Measurements from ENCODE around the gene PRCC. TPM values are rescaled to one million over a fixed set of nuclear protein-coding genes. Genes with fewer than 3 reads are reported as not detected.
A peak's percentile ranks its signal among the peaks of the same experiment; 100 is the strongest.

PRCC gene
- total RNA-seq, 4 donors from 2014 or later = 33.4 to 41.0 (median 33.9) TPM

DNA sequence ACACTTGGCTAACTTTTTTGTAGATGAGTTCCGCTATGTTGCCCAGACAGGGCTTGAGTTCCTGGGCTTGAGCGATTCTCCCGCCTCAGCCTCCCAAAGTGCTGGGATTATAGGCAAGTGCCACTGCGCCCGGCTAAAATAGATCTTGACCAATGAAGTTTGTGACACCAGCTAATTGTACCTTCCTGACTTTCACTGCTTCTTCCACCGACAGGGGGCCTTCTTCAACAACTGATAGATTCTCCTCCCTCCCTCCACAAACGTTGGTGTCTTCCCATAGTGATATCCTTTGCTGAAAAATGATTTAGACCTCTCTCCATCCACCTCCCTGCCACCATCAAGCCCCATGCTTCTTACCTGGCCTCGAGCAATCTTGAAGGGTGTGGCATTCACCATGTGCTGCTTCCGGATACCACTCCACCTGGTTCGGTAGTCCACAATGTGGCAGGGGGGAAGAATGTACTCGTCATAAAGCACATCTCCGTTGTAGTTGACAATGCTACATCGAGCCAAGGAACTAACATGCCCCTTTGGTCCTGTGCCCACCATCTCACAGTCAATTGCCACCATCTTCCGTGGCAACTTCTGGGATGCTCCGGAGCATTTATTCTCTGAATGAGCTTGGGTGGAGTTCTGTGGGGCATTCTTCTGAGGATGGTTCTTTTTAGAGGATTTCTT, 40.6 kb upstream of the PRCC start:
- no peak for ATAC-seq
- no peaks in the 10 kb centered on the region for H3K9me3 ChIP-seq
- H3K4me1 ChIP-seq = peaks cover 15 to 59% (median 36%) of the 10 kb centered on the region in 3 donors
- TF ChIP-seq POLR2A (IDR thresholded peaks at IDR 0.05) (no peak), EP300 (IDR thresholded peaks at IDR 0.05) (no peak)
- TF ChIP-seq, protein P1, sequence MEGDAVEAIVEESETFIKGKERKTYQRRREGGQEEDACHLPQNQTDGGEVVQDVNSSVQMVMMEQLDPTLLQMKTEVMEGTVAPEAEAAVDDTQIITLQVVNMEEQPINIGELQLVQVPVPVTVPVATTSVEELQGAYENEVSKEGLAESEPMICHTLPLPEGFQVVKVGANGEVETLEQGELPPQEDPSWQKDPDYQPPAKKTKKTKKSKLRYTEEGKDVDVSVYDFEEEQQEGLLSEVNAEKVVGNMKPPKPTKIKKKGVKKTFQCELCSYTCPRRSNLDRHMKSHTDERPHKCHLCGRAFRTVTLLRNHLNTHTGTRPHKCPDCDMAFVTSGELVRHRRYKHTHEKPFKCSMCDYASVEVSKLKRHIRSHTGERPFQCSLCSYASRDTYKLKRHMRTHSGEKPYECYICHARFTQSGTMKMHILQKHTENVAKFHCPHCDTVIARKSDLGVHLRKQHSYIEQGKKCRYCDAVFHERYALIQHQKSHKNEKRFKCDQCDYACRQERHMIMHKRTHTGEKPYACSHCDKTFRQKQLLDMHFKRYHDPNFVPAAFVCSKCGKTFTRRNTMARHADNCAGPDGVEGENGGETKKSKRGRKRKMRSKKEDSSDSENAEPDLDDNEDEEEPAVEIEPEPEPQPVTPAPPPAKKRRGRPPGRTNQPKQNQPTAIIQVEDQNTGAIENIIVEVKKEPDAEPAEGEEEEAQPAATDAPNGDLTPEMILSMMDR (IDR thresholded peaks at IDR 0.05) = peak in 3 of 4 experiments; percentile 34 to 50 (median 38)
- H3K27ac ChIP-seq = peak overlapping the region in 1 of 4 donors; percentile 98
- peak overlapping the region in 1 of 2 donors; percentile 85 for H3K4me3 ChIP-seq
- WGBS, 2 donors (ENCODE audit: low coverage in 1 of 2) = 25 to 50% methylated on average over 6 to 11 of the region's 15 CpGs
- H3K36me3 ChIP-seq = peaks cover 0 to 34% of the 10 kb centered on the region in 2 donors
- no peaks in the 10 kb centered on the region for H3K27me3 ChIP-seq

DNA sequence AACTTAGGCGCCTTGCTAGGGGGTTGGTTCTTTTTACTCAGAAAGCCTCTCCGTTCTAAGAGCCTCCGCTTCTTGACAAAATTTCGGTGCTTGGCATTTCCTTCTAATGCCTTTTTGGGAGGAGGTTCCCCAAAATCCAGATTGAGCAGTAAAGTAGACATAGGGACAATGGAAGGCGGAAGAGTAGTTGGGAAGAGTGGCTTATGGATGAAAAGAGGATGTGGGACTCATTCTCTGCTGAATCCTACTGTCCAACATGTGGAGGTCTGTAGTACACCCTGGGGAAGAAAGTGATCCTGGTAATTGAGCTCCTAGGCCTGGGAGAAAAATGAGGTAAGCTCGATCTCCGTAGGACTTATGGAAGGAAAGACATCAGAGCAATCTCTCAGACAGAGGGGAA, 39.8 kb upstream of the PRCC start:
- peak overlapping the region; percentile 85 to 87 for H3K4me3 ChIP-seq
- peaks cover 0 to 34% of the 10 kb centered on the region in 2 donors for H3K36me3 ChIP-seq
- 13% methylated on average over 3 of the region's 7 CpGs for WGBS, 2 donors (ENCODE audit: low coverage in 1 of 2)
- H3K9me3 ChIP-seq = no peaks in the 10 kb centered on the region
- no peak for ATAC-seq
- no peak for TF ChIP-seq EP300 (IDR thresholded peaks at IDR 0.05)
- H3K4me1 ChIP-seq = peaks cover 15 to 59% (median 36%) of the 10 kb centered on the region in 3 donors
- H3K27me3 ChIP-seq = no peaks in the 10 kb centered on the region
- H3K27ac ChIP-seq = peak overlapping the region; percentile 98 to 99 (median 98)

DNA sequence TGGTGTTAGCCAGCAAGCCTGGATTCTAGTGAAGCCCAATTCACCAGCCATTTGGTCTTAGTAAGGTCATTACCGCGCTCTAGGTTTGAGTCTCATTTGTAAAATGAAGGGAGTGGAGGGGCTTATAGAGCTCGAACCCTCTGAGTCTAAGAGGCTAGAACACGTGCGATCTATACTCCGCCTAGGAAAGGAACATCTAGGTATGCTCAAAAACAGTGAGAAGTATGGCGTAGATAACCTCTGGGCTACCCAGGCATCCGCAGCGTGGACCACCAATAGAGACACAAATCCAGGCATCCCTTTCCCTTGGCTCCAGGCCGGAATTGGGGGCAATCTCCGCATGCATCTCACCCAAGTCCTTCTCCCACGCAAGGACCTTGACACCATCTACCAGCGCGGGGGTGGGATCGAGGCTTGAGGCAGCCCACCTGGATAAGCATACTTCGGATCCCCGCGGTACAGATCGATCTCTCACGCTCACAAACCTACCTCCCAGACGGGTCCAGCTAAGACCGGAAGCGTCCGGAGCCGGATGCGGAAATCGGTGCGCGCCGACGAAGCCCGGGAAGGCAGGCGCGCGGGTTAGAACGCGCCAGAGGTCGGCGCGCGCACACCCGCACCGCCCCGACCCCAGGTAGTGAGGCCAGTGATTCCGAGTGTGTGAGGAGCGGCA, 39.3 kb upstream of the PRCC start, which contains the start of gene METTL25B:
Gene METTL25B, plus strand, starts transcription at position 544 of the 673 bp plus-strand sequence. CDS start 636 bp downstream, outside the sequence.
- 0% methylated on average over 4 to 5 of the region's 46 CpGs for WGBS, 2 donors (ENCODE audit: low coverage in 1 of 2)
- Histone ChIP-seq H3K36me3 (peaks cover 0 to 34% of the 10 kb centered on the region in 2 donors), H3K4me1 (peaks cover 15 to 59% (median 36%) of the 10 kb centered on the region in 3 donors), H3K9me3 (no peaks in the 10 kb centered on the region), H3K27me3 (no peaks in the 10 kb centered on the region), H3K27ac (peak within 1 kb of the TSS; percentile 98 to 99 (median 98)), H3K4me3 (peak within 1 kb of the TSS; percentile 85 to 87)
- peak; percentile 84 for ATAC-seq
- peak; percentile 6 to 20 for TF ChIP-seq POLR2A (IDR thresholded peaks at IDR 0.05)
- TF ChIP-seq, protein P1 (IDR thresholded peaks at IDR 0.05) = peak in 1 of 4 experiments; percentile 2
- TF ChIP-seq EP300 (IDR thresholded peaks at IDR 0.05) = no peak

DNA sequence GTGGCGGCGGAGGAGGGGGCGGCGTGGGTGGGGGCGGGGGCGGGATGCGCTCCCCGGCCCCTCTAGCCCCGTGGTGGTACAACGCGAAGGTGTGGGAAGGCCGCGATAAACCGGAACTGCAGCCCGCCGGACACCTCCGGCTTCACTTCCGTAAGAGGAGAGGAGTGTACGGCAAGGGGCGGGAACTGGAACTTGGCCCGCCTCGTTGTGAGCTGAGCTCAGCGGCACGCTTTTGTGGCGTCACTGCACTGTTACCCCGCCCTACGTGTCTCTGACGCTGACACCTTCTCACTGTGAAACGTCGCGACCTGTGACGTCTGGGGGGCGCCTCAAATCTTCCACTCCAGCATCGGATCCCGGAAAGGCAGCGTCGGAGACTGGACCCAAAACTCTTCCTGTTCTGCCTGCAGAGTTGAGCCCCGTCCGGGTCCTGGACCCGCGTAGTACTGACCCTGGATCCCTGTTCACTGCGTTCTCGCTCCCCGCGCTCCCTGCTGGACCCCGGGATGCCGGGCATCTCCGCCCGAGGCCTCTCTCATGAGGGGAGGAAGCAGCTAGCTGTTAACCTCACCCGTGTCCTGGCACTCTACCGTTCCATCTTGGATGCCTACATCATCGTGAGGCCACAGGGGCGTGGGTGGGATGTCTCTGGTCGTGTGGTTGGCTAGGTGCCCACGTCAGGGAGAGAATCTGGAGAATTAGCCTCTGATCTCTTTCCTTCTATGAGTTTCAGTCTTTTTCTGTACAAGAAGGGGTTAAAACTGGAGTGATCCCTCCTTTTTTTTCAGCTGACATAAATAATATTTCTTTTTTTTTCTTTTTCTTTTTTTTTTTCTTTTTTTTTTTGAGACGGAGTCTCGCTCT, 38.5 kb upstream of the PRCC start, which contains the start of gene ISG20L2:
Gene ISG20L2, minus strand, starts transcription at position 168 of the 864 bp plus-strand sequence. CDS start 1,114 bp downstream, outside the sequence.
- 0 to 5% methylated on average over 8 to 26 of the region's 57 CpGs for WGBS, 2 donors (ENCODE audit: low coverage in 1 of 2)
- TF ChIP-seq POLR2A (IDR thresholded peaks at IDR 0.05) (peak; percentile 40 to 66), POLR2AphosphoS5 (IDR thresholded peaks at IDR 0.05) (peak; percentile 76), EP300 (IDR thresholded peaks at IDR 0.05) (no peak)

DNA sequence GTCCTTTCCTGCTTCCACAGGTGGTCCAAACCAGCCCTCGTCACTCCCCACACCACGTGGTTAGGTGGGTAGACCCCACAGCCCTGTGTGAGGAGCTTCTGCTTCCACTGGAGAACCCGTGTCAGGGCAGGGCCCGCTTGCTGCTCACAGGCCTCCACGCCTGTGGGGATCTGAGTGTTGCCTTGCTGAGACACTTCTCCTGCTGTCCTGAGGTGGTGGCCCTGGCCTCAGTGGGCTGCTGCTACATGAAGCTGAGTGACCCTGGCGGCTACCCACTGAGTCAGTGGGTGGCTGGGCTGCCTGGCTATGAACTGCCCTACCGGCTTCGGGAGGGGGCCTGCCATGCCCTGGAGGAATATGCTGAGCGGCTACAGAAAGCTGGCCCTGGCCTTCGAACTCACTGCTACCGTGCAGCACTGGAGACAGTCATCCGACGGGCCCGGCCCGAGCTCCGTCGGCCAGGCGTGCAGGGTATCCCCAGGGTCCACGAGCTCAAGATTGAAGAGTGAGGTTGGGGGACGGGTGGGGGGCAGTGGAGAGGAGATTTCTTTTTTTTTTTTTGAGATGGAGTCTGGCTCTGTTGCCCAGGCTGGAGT, 33.2 kb upstream of the PRCC start:
- ATAC-seq = no peak
- WGBS, 2 donors (ENCODE audit: low coverage in 1 of 2) = 81% methylated on average over 4 of the region's 20 CpGs; no CpG with 5 or more reads in 1 of the 2 donors
- Histone ChIP-seq H3K27ac (no peak overlapping the region), H3K27me3 (no peaks in the 10 kb centered on the region), H3K9me3 (no peaks in the 10 kb centered on the region), H3K4me1 (peaks cover 0 to 16% (median 4%) of the 10 kb centered on the region in 3 donors), H3K36me3 (peaks cover 0 to 70% of the 10 kb centered on the region in 2 donors), H3K4me3 (no peak overlapping the region)
- TF ChIP-seq POLR2AphosphoS5 (IDR thresholded peaks at IDR 0.05) (no peak), EP300 (IDR thresholded peaks at IDR 0.05) (no peak), POLR2A (IDR thresholded peaks at IDR 0.05) (no peak)
- TF ChIP-seq, protein P1 (IDR thresholded peaks at IDR 0.05) = no peak

More for the DNA sequence above, 38.5 kb upstream of the PRCC start, which contains the start of gene ISG20L2:
- H3K9me3 ChIP-seq = no peaks in the 10 kb centered on the region
- peak; percentile 98 for ATAC-seq
- peaks cover 15 to 55% (median 36%) of the 10 kb centered on the region in 3 donors for H3K4me1 ChIP-seq
- H3K36me3 ChIP-seq = peaks cover 0 to 34% of the 10 kb centered on the region in 2 donors
- peak within 1 kb of the TSS; percentile 98 to 99 (median 98) for H3K27ac ChIP-seq
- H3K27me3 ChIP-seq = no peaks in the 10 kb centered on the region
- H3K4me3 ChIP-seq = peak within 1 kb of the TSS; percentile 85 to 87
